Right cardiac atrium (tissue), 5 donors: ENCODE data around the gene PPARGC1A. TPM values are rescaled to one million over a fixed set of nuclear protein-coding genes. Genes with fewer than 3 reads are reported as not detected.

ENCODE experiments used
- ATAC-seq, 2 donors: fragments of 200-7000 bp; cut with Tn5 transposase; one replicate each; pipeline versions ENCODE4 v1.8.0 to v1.9.1; 2020; ENCODE audit warnings: moderate library complexity in 2 of 2, mild to moderate bottlenecking in 1 of 2
- DNase-seq, 3 donors: peaks; one replicate each; pipeline ENCODE4 v3.0.0-alpha.2; 2020
- H3K27ac ChIP-seq: one replicate; pipeline ENCODE4 v1.5.1; 2013; ENCODE audit warnings: mild to moderate bottlenecking, low read length, control low read depth, moderate library complexity
- H3K27me3 ChIP-seq: one replicate; pipeline ENCODE4 v1.6.1; 2013; ENCODE audit not compliant: control insufficient read depth, insufficient read depth
- H3K4me1 ChIP-seq: one replicate; pipeline ENCODE4 v1.6.1; 2013; ENCODE audit warnings: low read length; ENCODE audit not compliant: control insufficient read depth, insufficient read depth
- H3K4me3 ChIP-seq: one replicate; pipeline ENCODE4 v1.5.1; 2013; ENCODE audit warnings: low read length, control low read depth
- H3K9me3 ChIP-seq: one replicate; pipeline ENCODE4 v1.6.1; 2013; ENCODE audit warnings: low read length; ENCODE audit not compliant: control insufficient read depth
- WGBS: extraction: QIAGEN DNeasy Blood & Tissue Kit; methylation state at CpG from one replicate; pipeline ENCODE4 v1.1.7; 2013; 5-methylcytosine and 5-hydroxymethylcytosine counted together
- intact Hi-C, 4 donors: fragments of 100-400 bp; cut with DNase I; formaldehyde crosslinking; loops; one replicate each; pipeline versions ENCODE4 v1.11.0 to v1.14.0; 2022 to 2023
- polyA plus RNA-seq: library from polyadenylated mRNA; stranded (reverse); fragments of 200-250 nt; gene quantifications from one replicate; pipeline ENCODE4 v1.2.3, GENCODE V29; 2013
- total RNA-seq, 4 donors: library from RNA; stranded (reverse); fragmentation: NEBNext Ultra II Directional; extraction: Animal tissue kit (Norgen Biotek cat#: 25700); gene quantifications; one replicate each; pipeline ENCODE4 v1.2.1, GENCODE V29; 2021
- donor health status: healthy with polysubstance abuse.
- donor health status: DM: no; HTN: yes; CAD: no.
- donor health status: DM: no; HTN: no; CAD: no.
- donor health status: DM: no; HTN: yes; CAD: no; lungs with severe emphysema.
- donor health status: DM: yes; HTN: yes; CAD: no.

The PPARGC1A gene
- total and polyA plus RNA-seq, 5 donors, result 22.2 to 130 (median 77.1) TPM

- WGBS, result 43% methylated on average over 1 of the region's 1 CpG
- H3K27ac ChIP-seq, result no peak overlapping the region
- H3K9me3 ChIP-seq, result no peaks in the 10 kb centered on the region
- H3K4me1 ChIP-seq, result no peaks in the 10 kb centered on the region
- no peaks in the 10 kb centered on the region for H3K27me3 ChIP-seq
- DNase-seq (no peak), ATAC-seq (no peak)
- H3K4me3 ChIP-seq, result no peak overlapping the region
- intact Hi-C loops, result no loop called here
Observed at GRCh38 chr4:23909671-23910070, 19.8 kb upstream of the PPARGC1A start.

GRCh38 chr4:23906839-23907238 lies 17.0 kb upstream of the PPARGC1A start:
- WGBS, result 78% methylated on average over 3 of the region's 3 CpGs
- no peaks in the 10 kb centered on the region for H3K9me3 ChIP-seq
- no peak overlapping the region for H3K27ac ChIP-seq
- no peak for DNase-seq
- H3K27me3 ChIP-seq, result no peaks in the 10 kb centered on the region
- no peak overlapping the region for H3K4me3 ChIP-seq
- intact Hi-C loops, result no loop called here
- H3K4me1 ChIP-seq, result no peaks in the 10 kb centered on the region
- ATAC-seq, result no peak

- ATAC-seq (peak; percentile 60 to 66), DNase-seq (no peak)
- intact Hi-C loops, result no loop called here
- Histone ChIP-seq H3K27me3 (no peaks in the 10 kb centered on the region), H3K27ac (peak overlapping the region; percentile 56), H3K4me1 (no peaks in the 10 kb centered on the region), H3K4me3 (no peak overlapping the region), H3K9me3 (no peaks in the 10 kb centered on the region)
- 55% methylated on average over 5 of the region's 5 CpGs for WGBS
Observed at GRCh38 chr4:23904639-23905071, 14.8 kb upstream of the PPARGC1A start.

- intact Hi-C loops, result no loop called here
- no peaks in the 10 kb centered on the region for H3K4me1 ChIP-seq
- H3K4me3 ChIP-seq, result no peak overlapping the region
- H3K27ac ChIP-seq, result peak overlapping the region; percentile 56
- DNase-seq, result peak in 2 of 3 donors; percentile 21 to 37
- H3K27me3 ChIP-seq, result no peaks in the 10 kb centered on the region
- 34% methylated on average over 7 of the region's 7 CpGs for WGBS
- H3K9me3 ChIP-seq, result no peaks in the 10 kb centered on the region
- ATAC-seq, result peak; percentile 14 to 80
Observed at GRCh38 chr4:23903859-23904438, 14.1 kb upstream of the PPARGC1A start.

- 84% methylated on average over 4 of the region's 4 CpGs for WGBS
- Histone ChIP-seq H3K9me3 (no peaks in the 10 kb centered on the region), H3K27me3 (no peaks in the 10 kb centered on the region), H3K4me1 (no peaks in the 10 kb centered on the region), H3K4me3 (no peak overlapping the region), H3K27ac (no peak overlapping the region)
- intact Hi-C loops, result no loop called here
- ATAC-seq (no peak), DNase-seq (no peak)
Observed at GRCh38 chr4:23902222-23902804, 12.5 kb upstream of the PPARGC1A start.

GRCh38 chr4:23900636-23901035 lies 10.8 kb upstream of the PPARGC1A start:
- no peaks in the 10 kb centered on the region for H3K4me1 ChIP-seq
- WGBS, result 86% methylated on average over 6 of the region's 6 CpGs
- no peaks in the 10 kb centered on the region for H3K27me3 ChIP-seq
- ATAC-seq (no peak), DNase-seq (no peak)
- H3K9me3 ChIP-seq, result no peaks in the 10 kb centered on the region
- intact Hi-C loops, result no loop called here
- no peak overlapping the region for H3K27ac ChIP-seq
- H3K4me3 ChIP-seq, result no peak overlapping the region

GRCh38 chr4:23899565-23899964 lies 9.7 kb upstream of the PPARGC1A start:
- ATAC-seq, result no peak
- DNase-seq, result no peak
- WGBS, result 87% methylated on average over 4 of the region's 4 CpGs
- no peaks in the 10 kb centered on the region for H3K4me1 ChIP-seq
- H3K9me3 ChIP-seq, result no peaks in the 10 kb centered on the region
- no peak overlapping the region for H3K4me3 ChIP-seq
- intact Hi-C loops, result no loop called here
- H3K27ac ChIP-seq, result no peak overlapping the region
- H3K27me3 ChIP-seq, result no peaks in the 10 kb centered on the region

GRCh38 chr4:23897564-23898109 lies 7.8 kb upstream of the PPARGC1A start:
- Histone ChIP-seq H3K27ac (no peak overlapping the region), H3K27me3 (no peaks in the 10 kb centered on the region), H3K9me3 (no peaks in the 10 kb centered on the region), H3K4me1 (no peaks in the 10 kb centered on the region), H3K4me3 (no peak overlapping the region)
- 77% methylated on average over 4 of the region's 4 CpGs for WGBS
- ATAC-seq (no peak), DNase-seq (no peak)
- intact Hi-C loops, result no loop called here

GRCh38 chr4:23894021-23894420 lies 4.2 kb upstream of the PPARGC1A start:
- Histone ChIP-seq H3K9me3 (no peaks in the 10 kb centered on the region), H3K27me3 (no peaks in the 10 kb centered on the region), H3K4me3 (no peak overlapping the region), H3K4me1 (no peaks in the 10 kb centered on the region), H3K27ac (no peak overlapping the region)
- 65% methylated on average over 2 of the region's 2 CpGs for WGBS
- ATAC-seq (no peak), DNase-seq (no peak)
- intact Hi-C loops, result no loop called here

- H3K27ac ChIP-seq, result no peak overlapping the region
- DNase-seq (no peak), ATAC-seq (no peak)
- H3K4me3 ChIP-seq, result peak overlapping the region; percentile 94
- H3K27me3 ChIP-seq, result no peaks in the 10 kb centered on the region
- WGBS, result 15% methylated on average over 1 of the region's 1 CpG
- intact Hi-C loops, result no loop called here
- H3K4me1 ChIP-seq, result no peaks in the 10 kb centered on the region
- H3K9me3 ChIP-seq, result no peaks in the 10 kb centered on the region
Observed at GRCh38 chr4:23891064-23891421, 1.2 kb upstream of the PPARGC1A start.

GRCh38 chr4:23890369-23891063 lies 669 bp upstream of the PPARGC1A start:
- Histone ChIP-seq H3K4me3 (peak overlapping the region; percentile 94), H3K27ac (peak overlapping the region; percentile 86), H3K9me3 (no peaks in the 10 kb centered on the region), H3K27me3 (no peaks in the 10 kb centered on the region), H3K4me1 (no peaks in the 10 kb centered on the region)
- DNase-seq (no peak), ATAC-seq (peak in 1 of 2 donors; percentile 6)
- intact Hi-C loops, result no loop called here
- WGBS, result 12% methylated on average over 9 of the region's 9 CpGs
